GM18519 (cell line): ENCODE measurements around the gene DUSP2.

Source experiments
- ATAC-seq: cut with Tn5 transposase; IDR thresholded peaks from one replicate; pipeline ENCODE4 v1.9.1; 2021; ENCODE audit warnings: mild to moderate bottlenecking, moderate library complexity; ENCODE audit not compliant: unreplicated experiment, low FRiP score

The DUSP2 gene

DNA sequence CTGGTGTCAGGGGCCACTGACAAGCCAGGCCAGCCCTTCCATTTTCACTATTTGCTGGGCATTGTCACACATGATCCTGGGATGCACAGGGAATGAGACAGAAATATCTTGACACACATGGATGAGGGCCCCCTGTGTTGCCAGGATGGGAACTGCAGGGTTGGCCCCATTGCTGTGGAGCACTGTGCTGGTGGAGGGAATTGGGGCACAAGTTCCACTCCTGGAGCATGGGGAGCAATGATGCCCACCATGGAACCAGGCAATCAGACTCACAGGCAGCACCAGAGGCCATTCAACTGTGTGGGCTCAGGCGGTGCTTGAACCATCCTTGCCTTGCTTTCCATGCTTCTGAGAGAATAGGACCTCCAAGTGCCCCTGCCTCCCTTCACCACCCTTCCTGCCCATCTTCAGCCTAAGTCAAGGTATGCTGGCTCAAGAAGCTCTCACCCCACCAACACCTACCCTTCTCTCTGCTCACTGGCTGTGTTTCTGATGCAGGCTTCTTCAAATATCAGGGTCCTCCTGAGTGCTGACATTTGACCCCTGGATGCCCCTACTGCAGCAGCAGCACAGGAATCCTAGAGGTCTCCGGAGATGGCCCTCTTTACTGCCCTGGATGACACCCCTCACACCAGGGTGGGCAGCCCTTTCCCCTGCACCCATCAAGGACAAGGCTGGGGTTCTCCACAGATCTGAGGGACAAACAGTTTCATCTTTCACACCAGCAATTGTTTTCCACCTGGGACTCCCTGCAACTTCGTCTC, 39.9 kb downstream of the DUSP2 start:
- no peak for ATAC-seq

DNA sequence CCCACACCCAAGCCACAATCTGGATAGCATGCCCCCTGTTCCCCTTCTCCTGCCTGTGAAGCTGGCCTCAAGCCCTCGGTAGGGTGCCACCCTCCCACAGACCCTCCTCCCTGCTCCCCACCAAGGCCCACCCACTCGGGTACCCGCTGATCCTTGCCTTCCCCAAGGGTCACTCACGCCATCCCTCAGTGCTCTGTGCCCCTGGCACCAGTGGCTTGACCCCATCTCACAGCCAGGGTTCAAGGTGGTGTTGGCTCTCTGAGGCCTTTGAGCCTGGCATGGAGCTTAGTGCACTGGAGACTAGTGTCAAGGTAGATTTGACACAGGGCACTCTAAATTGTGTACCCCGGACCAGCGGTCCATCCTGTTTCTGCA, 40.8 kb downstream of the DUSP2 start:
- ATAC-seq = no peak

DNA sequence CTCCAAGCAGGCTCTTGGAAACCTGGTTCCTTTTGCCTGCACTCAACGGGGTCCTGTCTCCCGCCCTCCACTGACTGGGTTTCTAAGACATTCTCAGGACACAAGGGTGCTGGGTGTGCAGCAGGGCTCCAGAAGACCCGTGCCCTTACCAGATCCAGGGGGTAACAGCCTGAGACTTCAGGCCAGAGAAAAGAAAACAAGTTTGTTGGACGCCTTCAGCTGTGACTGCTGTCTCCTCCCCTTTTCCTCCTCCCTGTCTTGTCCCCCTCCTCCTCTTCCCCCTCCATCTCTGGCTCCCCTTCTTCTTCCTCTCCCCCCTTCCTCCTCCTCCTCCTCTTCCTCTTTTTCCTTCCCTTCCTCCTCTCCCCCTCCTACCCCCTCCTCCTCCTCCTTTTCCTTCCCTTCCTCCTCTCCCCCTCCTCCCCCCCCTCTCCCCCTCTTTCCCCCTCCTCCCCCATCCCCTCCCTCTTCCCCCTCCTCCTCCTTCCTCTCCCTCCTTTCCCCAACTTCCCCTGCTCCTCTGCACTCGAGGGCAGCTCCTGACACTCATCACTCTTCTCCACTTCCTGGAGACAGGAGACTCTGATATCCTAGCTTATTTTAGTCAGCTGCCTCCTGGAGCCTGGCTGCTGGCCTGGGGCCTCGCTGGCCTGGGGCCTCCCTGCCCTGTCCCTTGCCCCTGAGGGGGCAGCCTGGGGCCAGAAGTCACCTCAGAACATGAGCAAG, 41.3 kb downstream of the DUSP2 start:
- ATAC-seq = no peak

DNA sequence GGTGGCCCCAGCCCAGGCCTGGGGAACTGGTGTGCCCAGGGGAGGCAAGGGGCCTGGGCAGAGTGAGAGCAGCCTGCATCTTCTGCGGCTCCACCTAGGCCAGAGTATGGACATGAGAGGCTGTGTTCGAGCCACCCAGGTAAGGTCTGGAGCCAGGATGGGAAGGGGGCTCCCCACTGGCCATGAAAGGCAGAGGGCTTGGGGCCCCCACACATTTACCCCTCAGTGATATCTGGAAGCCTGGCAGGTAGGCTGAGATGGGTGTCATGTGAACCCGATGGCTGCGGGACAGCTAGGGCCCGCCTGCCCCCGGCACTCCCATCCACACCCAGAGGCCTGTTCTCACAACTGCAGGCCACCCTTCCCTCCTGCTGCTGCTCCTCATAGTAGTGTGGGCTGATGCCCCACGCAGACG, 42.0 kb downstream of the DUSP2 start:
- ATAC-seq = no peak

DNA sequence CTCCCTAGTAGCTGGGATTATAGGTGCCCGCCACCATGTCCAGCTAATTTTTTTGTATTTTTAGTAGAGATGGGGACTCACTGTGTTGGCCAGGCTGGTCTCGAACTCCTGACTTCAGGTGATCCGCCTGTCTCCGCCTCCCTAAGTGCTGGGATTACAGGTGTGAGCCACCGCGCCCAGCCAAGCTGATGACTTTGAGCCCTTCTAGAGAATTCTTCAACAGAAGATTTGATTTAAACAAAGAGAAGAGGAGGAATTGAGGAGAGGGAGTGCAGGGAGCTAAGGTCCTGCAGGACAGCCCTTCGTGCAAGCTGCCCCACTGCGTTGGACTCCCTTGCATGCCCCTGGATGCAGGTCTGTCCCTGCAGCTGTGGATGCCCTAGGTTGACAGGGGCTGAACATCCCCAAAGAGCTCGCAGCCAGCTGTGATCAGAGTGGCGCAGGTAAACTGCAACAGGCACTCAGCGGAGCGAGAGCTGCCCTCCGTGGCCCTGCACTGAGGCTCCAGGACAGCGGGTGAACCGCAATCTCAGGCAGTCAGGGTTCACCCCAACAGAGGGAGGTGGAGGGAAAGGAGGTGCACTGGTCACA, 42.5 kb downstream of the DUSP2 start:
- ATAC-seq = no peak

DNA sequence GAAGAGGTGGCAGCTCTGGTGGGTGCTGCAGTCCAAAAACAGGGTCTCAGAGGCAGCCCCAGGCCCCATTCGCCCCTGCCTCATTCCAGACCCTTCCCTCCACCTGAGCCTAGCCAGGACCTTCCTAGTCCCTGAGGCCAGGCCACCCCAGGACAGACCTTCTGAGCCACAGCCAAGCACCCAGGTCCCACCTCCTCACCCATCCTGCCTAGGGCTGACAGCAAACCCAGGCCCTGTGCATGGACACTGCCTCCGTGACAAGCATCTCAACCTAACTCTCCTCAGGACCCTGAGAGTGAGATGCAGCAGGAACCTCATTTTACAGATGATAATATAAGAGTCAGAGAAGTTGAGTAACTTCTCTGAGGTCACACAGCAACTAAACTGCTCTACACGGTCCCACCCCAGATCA, 44.3 kb downstream of the DUSP2 start:
- ATAC-seq = no peak

DNA sequence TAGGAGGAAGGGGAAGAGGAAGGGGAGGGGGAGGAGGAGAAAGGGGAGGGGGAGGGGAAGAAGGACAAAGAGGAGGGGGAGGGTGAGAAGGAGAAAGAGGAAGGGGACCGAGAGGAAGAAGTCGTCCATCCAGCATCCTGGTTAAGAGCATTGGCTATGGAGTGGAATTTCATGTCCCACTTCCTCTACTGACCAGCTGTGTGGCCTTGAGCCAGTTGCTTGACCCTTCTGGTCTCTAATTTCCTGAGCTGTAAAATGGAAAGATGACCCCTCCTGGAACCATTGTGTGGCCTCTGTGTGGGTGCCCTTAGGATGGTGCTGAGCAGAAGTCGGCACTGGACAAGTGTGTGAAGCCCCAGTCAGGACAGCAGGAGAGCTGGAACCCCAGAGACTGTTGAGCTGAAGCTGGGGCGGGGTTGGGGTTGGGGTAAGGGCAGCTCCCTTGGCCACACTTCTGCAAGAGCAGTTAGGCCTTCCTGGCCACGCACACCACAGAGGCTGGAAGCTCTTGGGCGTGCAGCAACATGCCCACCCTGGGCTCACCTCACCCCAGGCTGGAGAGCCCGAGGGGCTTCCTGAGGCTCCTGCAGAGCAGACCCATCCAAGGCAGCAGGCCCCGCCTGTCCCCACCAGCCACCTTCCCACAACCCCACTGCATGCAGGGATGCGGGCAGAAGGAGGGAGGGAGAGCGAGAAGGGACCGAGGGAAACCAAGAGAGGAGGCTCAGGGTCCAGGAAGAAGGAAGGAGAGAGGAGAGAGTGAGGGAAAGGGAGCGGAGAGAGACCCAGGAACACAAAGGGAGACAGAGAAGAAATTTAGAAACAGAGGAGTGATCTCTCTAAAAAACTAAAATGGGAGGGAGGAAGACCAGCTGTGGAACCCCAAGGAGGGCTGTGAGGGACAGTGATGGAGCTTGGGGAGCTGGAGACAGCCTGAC, 45.1 kb downstream of the DUSP2 start:
- no peak for ATAC-seq

DNA sequence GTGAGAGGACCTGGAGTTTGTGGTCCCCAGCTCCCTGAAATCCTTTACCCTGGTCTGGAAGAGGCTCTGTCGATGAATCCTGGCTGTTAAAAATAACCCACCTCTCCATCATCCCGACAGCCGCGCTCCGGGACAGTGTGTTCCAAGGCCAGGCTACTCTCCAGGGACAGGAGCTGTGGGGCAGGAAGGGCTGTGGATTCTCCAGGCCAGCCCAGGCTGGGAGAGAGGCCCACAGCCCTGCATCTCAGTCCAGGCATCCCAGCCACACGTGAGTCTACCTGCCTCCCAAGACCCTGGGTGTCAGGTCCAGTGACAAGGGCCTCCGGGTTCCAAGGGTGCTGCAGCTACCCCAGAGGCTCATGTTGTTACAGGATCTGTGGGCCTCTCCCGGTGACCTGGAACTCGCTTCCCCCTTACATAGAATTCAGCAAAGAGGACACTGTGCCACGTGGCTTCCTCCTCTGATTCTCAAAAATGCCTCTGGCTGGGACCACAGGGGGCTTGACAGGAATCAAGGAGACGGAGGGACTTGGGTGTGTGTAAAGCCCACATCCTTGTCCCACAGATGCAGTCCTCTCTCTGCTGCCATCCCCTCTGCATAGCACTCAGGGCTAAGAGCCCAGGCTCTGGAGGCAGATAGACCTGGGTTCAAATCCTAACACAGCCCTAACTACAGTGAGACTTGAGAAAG, 46.2 kb downstream of the DUSP2 start:
- ATAC-seq = no peak

DNA sequence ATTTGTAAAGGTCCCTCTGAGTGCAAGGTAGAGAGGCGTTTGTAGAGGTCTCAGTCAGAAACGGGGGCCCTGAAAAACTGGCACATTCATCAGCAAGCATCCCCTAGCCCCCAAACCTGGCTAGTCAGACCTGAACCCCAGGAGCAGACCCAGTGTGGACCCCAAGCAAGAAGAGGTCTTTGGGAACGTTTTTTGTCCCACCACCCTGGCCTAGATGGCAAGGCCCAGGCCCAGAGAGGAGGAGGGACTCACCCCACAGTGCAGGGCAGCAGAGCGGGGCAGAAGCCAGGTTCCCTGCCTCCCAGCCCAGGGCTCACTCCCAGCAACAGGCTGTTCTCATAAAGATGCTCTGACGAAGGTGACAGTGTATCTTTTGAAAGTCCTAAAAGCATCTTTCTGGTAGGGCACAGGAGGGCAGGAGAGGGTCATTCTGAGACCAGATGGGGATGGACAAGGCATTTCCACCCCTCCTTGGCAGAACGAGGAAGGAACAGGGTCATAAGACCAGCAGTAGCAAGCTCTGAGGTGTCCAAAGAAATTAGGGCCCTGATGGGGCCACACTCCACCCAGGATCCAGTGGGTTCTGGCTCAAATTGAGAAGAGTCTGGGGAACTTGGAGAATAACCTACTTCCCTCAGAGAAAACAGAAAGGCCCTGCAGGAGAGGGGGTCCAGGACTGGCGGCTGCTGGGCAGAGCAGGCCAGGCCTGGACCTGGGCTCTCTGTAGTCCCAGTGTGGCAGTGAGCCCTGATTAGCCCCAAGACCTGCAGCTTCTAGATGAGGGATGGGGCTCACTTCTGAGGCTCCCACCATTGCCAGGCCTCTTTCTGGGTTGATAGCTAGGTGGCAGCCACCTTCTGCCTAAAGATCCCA, 47.1 kb downstream of the DUSP2 start:
- no peak for ATAC-seq

DNA sequence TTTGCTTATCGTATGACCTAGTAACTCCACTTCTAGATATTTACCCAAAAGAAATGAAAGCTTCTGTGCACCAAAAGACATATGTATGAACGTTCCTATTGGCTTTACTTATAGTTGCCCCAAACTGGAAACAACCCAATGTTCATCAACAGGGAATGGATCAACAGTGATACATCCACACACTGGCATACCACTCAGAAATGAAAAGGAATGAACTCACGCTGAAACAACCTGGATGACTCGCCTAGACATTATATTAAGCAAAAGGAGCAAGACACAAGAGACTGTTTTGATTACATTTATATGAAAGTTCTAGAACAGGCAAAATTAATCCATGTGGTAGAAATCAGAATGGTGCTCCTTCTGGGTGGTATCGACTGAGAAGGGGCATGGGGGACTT, 47.8 kb downstream of the DUSP2 start:
- ATAC-seq = no peak

DNA sequence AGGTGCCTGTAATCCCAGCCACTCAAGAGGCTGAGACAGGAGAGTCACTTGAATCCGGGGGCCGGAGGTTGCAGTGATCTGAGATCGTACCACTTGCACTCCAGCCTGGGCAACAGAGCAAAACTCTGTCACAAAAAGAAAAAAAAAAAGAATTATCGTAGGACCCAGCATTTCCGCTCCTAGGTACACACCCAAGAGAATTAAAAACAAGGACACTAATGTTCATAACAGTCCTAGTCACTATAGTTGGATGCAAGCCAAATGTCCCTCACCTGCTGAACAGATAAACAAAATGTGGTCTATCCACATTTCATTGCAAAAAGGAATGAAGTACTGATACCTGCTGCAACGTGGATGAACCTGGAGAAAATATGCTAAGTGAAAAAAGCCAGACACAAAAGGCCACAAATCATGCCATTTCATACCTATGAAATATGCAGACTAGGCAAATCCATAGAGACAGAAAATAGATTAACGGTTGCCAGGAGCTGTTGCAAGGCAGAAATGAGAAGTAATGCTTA, 50.1 kb downstream of the DUSP2 start:
- no peak for ATAC-seq

DNA sequence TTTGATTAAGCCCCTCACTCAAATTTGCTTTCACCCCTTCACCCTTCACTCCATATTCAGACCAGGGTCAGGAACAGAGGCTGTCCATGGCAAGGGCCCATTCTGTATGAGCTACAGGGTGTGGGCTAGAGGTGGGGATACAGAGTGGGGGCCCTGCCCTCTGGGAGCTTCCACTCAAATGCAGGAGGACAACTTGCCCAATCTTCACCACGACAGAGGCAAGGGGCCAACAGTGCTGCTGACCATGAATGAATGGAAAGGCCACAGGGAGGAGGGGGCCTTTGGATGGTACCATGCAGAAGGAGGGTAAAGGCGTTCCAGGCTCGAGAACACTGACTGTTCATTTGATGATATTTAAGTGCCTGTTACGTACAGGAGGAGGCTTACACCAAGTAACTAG, 51.7 kb downstream of the DUSP2 start:
- no peak for ATAC-seq
